Measurements from ENCODE around the gene KDM2B. TPM values are rescaled to one million over a fixed set of nuclear protein-coding genes. Genes with fewer than 3 reads are reported as not detected.
"Not testable (repeated sequence)": the region's sequence is repeated elsewhere in the genome, so short reads cannot be mapped to it uniquely, and the experiment has no call there.

Gene KDM2B
- total RNA-seq, 1 experiment from 2014 or later = 45.1 TPM

- Histone ChIP-seq H3K27me3 (ENCODE audit: insufficient read depth, low read depth) (no peaks in the 10 kb centered on the region), H3K4me1 (replicated peaks; ENCODE audit: insufficient read depth) (no peaks in the 10 kb centered on the region), H4K20me1 (ENCODE audit: insufficient read depth) (no peaks in the 10 kb centered on the region), H3K36me3 (ENCODE audit: low read depth) (no peaks in the 10 kb centered on the region), H2AFZ (no peak overlapping the region), H3K27ac (no peak overlapping the region), H3F3A (ENCODE audit: insufficient read depth, low read depth) (no peaks in the 10 kb centered on the region), H3K4me2 (no peak overlapping the region; the same call in 1 of the 2 replicates), H3K9me3 (ENCODE audit: insufficient read depth, low read depth) (no peaks in the 10 kb centered on the region), H3K79me2 (ENCODE audit: low read depth) (no peaks in the 10 kb centered on the region), H3K4me3 (no peak overlapping the region), H3K9me2 (ENCODE audit: insufficient read depth) (no peaks in the 10 kb centered on the region)
- no TSS peak for BruUV-seq (replicated peaks)
- ChIA-PET POLR2A (ENCODE audit: unreplicated experiment) (no interaction called here), CTCF (no interaction called here)
- intact Hi-C loops (cut with micrococcal nuclease; ENCODE audit: unreplicated experiment) = no loop called here
- TF ChIP-seq EZH2 (IDR thresholded peaks at IDR 0.05; ENCODE audit: low read depth) = no peak
- TF ChIP-seq, protein P1, sequence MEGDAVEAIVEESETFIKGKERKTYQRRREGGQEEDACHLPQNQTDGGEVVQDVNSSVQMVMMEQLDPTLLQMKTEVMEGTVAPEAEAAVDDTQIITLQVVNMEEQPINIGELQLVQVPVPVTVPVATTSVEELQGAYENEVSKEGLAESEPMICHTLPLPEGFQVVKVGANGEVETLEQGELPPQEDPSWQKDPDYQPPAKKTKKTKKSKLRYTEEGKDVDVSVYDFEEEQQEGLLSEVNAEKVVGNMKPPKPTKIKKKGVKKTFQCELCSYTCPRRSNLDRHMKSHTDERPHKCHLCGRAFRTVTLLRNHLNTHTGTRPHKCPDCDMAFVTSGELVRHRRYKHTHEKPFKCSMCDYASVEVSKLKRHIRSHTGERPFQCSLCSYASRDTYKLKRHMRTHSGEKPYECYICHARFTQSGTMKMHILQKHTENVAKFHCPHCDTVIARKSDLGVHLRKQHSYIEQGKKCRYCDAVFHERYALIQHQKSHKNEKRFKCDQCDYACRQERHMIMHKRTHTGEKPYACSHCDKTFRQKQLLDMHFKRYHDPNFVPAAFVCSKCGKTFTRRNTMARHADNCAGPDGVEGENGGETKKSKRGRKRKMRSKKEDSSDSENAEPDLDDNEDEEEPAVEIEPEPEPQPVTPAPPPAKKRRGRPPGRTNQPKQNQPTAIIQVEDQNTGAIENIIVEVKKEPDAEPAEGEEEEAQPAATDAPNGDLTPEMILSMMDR (conservative IDR thresholded peaks at IDR 0.05) = no peak
- peak in 1 of 2 experiments; percentile 28 for DNase-seq
These were observed 192.3 kb downstream of the KDM2B start for GRCh38 chr12:121388421-121388981.

DNA sequence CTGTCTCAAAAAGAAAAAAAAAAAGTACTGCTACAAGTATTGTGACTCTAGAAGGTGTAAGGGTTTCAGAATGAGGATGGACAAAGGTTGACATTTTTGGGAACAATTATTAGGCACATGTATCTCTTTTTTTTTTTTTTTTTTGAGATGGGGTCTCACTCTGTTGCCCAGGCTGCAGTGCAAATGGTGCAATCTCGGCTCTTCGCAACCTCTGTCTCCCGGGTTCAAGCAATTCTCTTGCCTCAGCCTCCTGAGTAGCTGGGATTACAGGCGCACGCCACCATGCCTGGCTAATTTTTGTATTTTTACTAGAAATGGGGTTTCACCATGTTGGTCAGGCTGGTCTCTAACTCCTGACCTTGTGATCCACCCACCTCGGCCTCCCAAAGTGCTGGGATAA is 195.9 kb downstream of the KDM2B start:
- H2AFZ ChIP-seq; H4K20me1 ChIP-seq (ENCODE audit: insufficient read depth); H3K9me3 ChIP-seq (ENCODE audit: insufficient read depth, low read depth); H3K27me3 ChIP-seq (ENCODE audit: insufficient read depth, low read depth); H3F3A ChIP-seq (ENCODE audit: insufficient read depth, low read depth); H3K4me1 ChIP-seq (replicated peaks; ENCODE audit: insufficient read depth); H3K9me2 ChIP-seq (ENCODE audit: insufficient read depth); BruUV-seq (replicated peaks); intact Hi-C loops (cut with micrococcal nuclease; ENCODE audit: unreplicated experiment); H3K27ac ChIP-seq; POLR2A ChIA-PET (ENCODE audit: unreplicated experiment); DNase-seq; H3K36me3 ChIP-seq (ENCODE audit: low read depth); H3K4me3 ChIP-seq; CTCF ChIA-PET; H3K79me2 ChIP-seq (ENCODE audit: low read depth); H3K4me2 ChIP-seq: not testable (repeated sequence)

- ChIA-PET CTCF (no interaction called here), POLR2A (ENCODE audit: unreplicated experiment) (no interaction called here)
- Histone ChIP-seq H3K27ac (no peak overlapping the region), H3K36me3 (ENCODE audit: low read depth) (no peaks in the 10 kb centered on the region), H3K4me1 (replicated peaks; ENCODE audit: insufficient read depth) (no peaks in the 10 kb centered on the region), H3K4me2 (no peak overlapping the region), H3K9me2 (ENCODE audit: insufficient read depth) (no peaks in the 10 kb centered on the region), H3K27me3 (ENCODE audit: insufficient read depth, low read depth) (no peaks in the 10 kb centered on the region), H3K4me3 (no peak overlapping the region), H3K9me3 (ENCODE audit: insufficient read depth, low read depth) (no peaks in the 10 kb centered on the region), H3F3A (ENCODE audit: insufficient read depth, low read depth) (no peaks in the 10 kb centered on the region), H3K79me2 (ENCODE audit: low read depth) (no peaks in the 10 kb centered on the region), H2AFZ (no peak overlapping the region), H4K20me1 (ENCODE audit: insufficient read depth) (no peaks in the 10 kb centered on the region)
- intact Hi-C loops (cut with micrococcal nuclease; ENCODE audit: unreplicated experiment) = no loop called here
- BruUV-seq (replicated peaks) = no TSS peak
- TF ChIP-seq, protein P1 (conservative IDR thresholded peaks at IDR 0.05) = peak; percentile 36; the same call in 1 of the 2 replicates
- TF ChIP-seq EZH2 (IDR thresholded peaks at IDR 0.05; ENCODE audit: low read depth) = no peak
- no peak for DNase-seq
These were observed 197.2 kb downstream of the KDM2B start for GRCh38 chr12:121383601-121384021.

GRCh38 chr12:121379945-121380344 is 200.9 kb downstream of the KDM2B start:
- DNase-seq = no peak
- no peaks in the 10 kb centered on the region for H3K27me3 ChIP-seq (ENCODE audit: insufficient read depth, low read depth)
- ChIA-PET CTCF (no interaction called here), POLR2A (ENCODE audit: unreplicated experiment) (no interaction called here)
- BruUV-seq (replicated peaks) = no TSS peak
- TF ChIP-seq EZH2 (IDR thresholded peaks at IDR 0.05; ENCODE audit: low read depth) = no peak
- TF ChIP-seq, protein P1 (conservative IDR thresholded peaks at IDR 0.05) = no peak
- H3K4me2 ChIP-seq = no peak overlapping the region
- no peaks in the 10 kb centered on the region for H4K20me1 ChIP-seq (ENCODE audit: insufficient read depth)
- H3K4me1 ChIP-seq (replicated peaks; ENCODE audit: insufficient read depth) = no peaks in the 10 kb centered on the region
- no peaks in the 10 kb centered on the region for H3K9me3 ChIP-seq (ENCODE audit: insufficient read depth, low read depth)
- no peaks in the 10 kb centered on the region for H3K79me2 ChIP-seq (ENCODE audit: low read depth)
- no peaks in the 10 kb centered on the region for H3K36me3 ChIP-seq (ENCODE audit: low read depth)
- H3K27ac ChIP-seq = no peak overlapping the region
- intact Hi-C loops (cut with micrococcal nuclease; ENCODE audit: unreplicated experiment) = no loop called here
- no peak overlapping the region for H3K4me3 ChIP-seq
- H2AFZ ChIP-seq = no peak overlapping the region
- H3K9me2 ChIP-seq (ENCODE audit: insufficient read depth) = no peaks in the 10 kb centered on the region
- H3F3A ChIP-seq (ENCODE audit: insufficient read depth, low read depth) = no peaks in the 10 kb centered on the region
